Pancreas (tissue), 10 donors: Measurements from ENCODE around the gene GSE1. TPM values are rescaled to one million over a fixed set of nuclear protein-coding genes. Genes with fewer than 3 reads are reported as not detected.

Experiments
- ATAC-seq, 4 donors: fragments of 200-7000 bp; cut with Tn5 transposase; one replicate each; pipeline versions ENCODE4 v1.8.0 to v1.9.1; 2020; ENCODE audit warnings: mild to moderate bottlenecking in 4 of 4, moderate library complexity in 4 of 4
- DNase-seq, 6 donors: peaks; one replicate each; pipeline ENCODE4 v3.0.0-alpha.2; 2020
- FAIRE-seq: peaks from 2 replicates; lab custom pipeline; 2012; peaks lifted over from hg19 to GRCh38; lab: Jason Lieb, UNC
- H3K27ac ChIP-seq, 4 donors: fragments of 200-600 bp; sonication (generic); 1 replicate in 3 of 4; 2 replicates in 1 of 4; pipeline versions ENCODE4 v1.5.0 to v1.8.0; 2020
- H3K27me3 ChIP-seq, 4 donors: fragments of 200-600 bp; one replicate each; pipeline ENCODE4 v1.8.0; 2021
- H3K36me3 ChIP-seq, 3 donors: fragments of 200-600 bp; sonication (generic) in 1 of 3; one replicate each; pipeline versions ENCODE4 v1.5.0 to v1.8.0; 2020 to 2021
- H3K4me1 ChIP-seq, 3 donors: fragments of 200-600 bp; one replicate each; pipeline ENCODE4 v1.8.0; 2021
- H3K4me3 ChIP-seq, 4 donors: fragments of 200-600 bp; sonication (generic) in 2 of 4; one replicate each; pipeline versions ENCODE4 v1.5.0 to v1.8.0; 2020 to 2021
- H3K9me3 ChIP-seq, 4 donors: fragments of 200-600 bp; one replicate each; pipeline ENCODE4 v1.8.0; 2021
- WGBS, 2 donors: extraction: QIAGEN DNeasy Blood & Tissue Kit; methylation state at CpG; one replicate each; pipeline ENCODE4 v1.1.7; 2013; 5-methylcytosine and 5-hydroxymethylcytosine counted together
- intact Hi-C, 3 donors: fragments of 100-400 bp; cut with DNase I; formaldehyde crosslinking; loops; one replicate each; pipeline versions ENCODE4 v1.11.1 to v1.14.2; 2022
- polyA plus RNA-seq, 2 donors: library from polyadenylated mRNA; stranded (reverse); fragments of 200-250 nt; gene quantifications; one replicate each; pipeline ENCODE4 v1.2.3, GENCODE V29; 2013
- total RNA-seq, 6 donors: library from RNA; stranded (reverse); fragmentation: NEBNext Ultra II Directional in 4 of 6; extraction: Animal tissue kit (Norgen Biotek cat#: 25700) in 4 of 6; gene quantifications; one replicate each; pipeline versions ENCODE4 v1.2.1 to v1.2.4, GENCODE V29; 2021 to 2023
- TF ChIP-seq, protein P1 (sequence below), 4 donors: fragments of 200-600 bp; sonication (generic) in 3 of 4; IDR thresholded peaks; one replicate each; pipeline versions ENCODE4 v1.5.0 to v1.8.0; 2021; ENCODE audit warnings: antibody characterized with exemption in 4 of 4
- donor health status: healthy with polysubstance abuse.
- donor health status: DM: no; HTN: no; CAD: no; lungs with moderate emphysema.
- donor health status: DM: no; HTN: no; CAD: no.
- donor health status: control.
- donor health status: control.
- donor health status: Bipolar disorder and iron deficiency.
- donor health status: DM: yes; HTN: yes; CAD: no.
- donor health status: DM: no; HTN: no; CAD: no.
- donor health status: DM: no; HTN: no; CAD: no.
- donor health status: DM: yes; HTN: yes; CAD: no.

The GSE1 gene
- total and polyA plus RNA-seq, 8 donors: 32.0 to 61.5 (median 41.9) TPM

DNA sequence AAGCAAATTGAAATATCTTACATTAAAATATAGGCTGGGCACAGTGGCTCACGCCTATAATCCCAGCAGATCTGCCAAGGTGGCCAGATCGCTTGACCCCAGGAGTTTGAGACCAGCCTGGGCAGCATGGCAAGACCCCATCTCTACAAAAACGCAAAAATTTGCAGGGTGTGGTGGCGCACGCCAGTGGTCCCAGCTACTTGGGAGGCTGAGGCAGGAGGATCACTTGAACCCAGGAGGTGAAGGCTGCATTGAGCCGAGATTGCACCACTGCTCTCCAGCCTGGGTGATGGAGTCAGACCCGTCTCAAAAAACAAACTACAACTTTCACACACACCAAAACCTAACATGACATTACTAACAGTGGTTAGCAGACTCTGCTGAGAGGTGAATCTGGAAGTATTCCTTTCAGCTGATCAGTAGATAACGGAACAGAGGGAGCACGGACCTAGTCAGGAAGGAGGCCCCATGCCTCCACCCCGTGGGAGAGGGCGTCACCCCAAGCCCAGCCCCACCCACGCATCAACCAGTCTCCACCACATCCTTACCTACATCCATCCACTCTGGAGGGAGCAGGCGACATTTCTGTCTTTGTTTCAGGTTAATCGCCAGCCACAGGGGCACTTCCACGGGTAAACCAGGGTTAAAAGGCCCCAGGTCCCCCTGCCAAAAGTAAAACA lies 73.9 kb downstream of the GSE1 start:
- ATAC-seq (no peak), FAIRE-seq (no peak), DNase-seq (peak in 1 of 6 donors; percentile 20)
- TF ChIP-seq, protein P1, sequence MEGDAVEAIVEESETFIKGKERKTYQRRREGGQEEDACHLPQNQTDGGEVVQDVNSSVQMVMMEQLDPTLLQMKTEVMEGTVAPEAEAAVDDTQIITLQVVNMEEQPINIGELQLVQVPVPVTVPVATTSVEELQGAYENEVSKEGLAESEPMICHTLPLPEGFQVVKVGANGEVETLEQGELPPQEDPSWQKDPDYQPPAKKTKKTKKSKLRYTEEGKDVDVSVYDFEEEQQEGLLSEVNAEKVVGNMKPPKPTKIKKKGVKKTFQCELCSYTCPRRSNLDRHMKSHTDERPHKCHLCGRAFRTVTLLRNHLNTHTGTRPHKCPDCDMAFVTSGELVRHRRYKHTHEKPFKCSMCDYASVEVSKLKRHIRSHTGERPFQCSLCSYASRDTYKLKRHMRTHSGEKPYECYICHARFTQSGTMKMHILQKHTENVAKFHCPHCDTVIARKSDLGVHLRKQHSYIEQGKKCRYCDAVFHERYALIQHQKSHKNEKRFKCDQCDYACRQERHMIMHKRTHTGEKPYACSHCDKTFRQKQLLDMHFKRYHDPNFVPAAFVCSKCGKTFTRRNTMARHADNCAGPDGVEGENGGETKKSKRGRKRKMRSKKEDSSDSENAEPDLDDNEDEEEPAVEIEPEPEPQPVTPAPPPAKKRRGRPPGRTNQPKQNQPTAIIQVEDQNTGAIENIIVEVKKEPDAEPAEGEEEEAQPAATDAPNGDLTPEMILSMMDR (IDR thresholded peaks at IDR 0.05): no peak
- Histone ChIP-seq H3K9me3 (no peaks in the 10 kb centered on the region), H3K27ac (no peak overlapping the region), H3K36me3 (no peaks in the 10 kb centered on the region), H3K27me3 (no peaks in the 10 kb centered on the region), H3K4me1 (peaks cover 5 to 7% (median 7%) of the 10 kb centered on the region in 3 donors), H3K4me3 (no peak overlapping the region)
- 87 to 88% methylated on average over 15 of the region's 15 CpGs for WGBS, 2 donors
- intact Hi-C loops: no loop called here

DNA sequence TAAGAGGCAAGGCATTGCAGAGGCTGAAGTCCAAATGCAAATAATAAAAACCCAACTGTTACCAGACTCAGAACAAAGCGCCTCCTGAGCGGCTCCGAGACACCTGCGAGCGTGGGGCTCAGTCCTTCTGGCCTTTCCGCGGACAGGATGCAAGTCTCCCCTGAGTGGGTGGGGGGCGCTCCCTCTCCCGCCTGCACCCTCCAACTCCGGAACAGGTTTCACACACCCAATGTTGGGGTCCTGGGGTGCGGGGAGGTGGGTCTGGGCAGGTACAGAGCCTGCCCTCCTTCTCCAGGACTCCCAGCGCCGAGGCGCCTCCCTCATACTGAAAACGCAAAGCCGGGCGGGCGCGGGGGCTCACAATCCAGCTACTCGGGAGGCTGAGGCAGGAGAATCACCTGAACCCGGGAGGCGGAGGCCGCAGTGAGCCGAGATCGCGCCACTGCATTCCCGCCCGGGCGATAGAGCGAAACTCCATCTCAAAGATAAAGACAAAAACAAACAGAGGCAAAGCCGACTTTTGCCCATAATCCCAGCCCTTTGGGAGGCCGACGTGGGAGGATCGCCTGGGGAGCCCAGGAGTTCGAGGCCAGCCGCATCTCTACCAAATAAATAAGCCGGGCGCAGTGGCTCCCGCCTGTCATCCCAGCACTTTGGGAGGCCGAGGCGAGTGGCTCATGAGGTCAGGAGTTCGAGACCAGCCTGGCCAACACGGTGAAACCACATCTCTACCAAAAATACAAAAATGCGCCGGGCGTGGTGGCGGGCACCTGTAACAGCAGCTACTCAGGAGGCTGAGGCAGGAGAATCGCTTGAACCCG lies 74.7 kb downstream of the GSE1 start:
- intact Hi-C loops: no loop called here
- TF ChIP-seq, protein P1 (IDR thresholded peaks at IDR 0.05): no peak
- H3K4me1 ChIP-seq: peaks cover 5 to 7% (median 7%) of the 10 kb centered on the region in 3 donors
- FAIRE-seq: no peak
- no peak overlapping the region for H3K27ac ChIP-seq
- no peak for ATAC-seq
- no peaks in the 10 kb centered on the region for H3K27me3 ChIP-seq
- H3K4me3 ChIP-seq: peak overlapping the region in 2 of 4 donors; percentile 45 to 74
- H3K36me3 ChIP-seq: no peaks in the 10 kb centered on the region
- DNase-seq: peak in 1 of 6 donors; percentile 68
- 71 to 72% methylated on average over 49 of the region's 49 CpGs for WGBS, 2 donors
- H3K9me3 ChIP-seq: no peaks in the 10 kb centered on the region

DNA sequence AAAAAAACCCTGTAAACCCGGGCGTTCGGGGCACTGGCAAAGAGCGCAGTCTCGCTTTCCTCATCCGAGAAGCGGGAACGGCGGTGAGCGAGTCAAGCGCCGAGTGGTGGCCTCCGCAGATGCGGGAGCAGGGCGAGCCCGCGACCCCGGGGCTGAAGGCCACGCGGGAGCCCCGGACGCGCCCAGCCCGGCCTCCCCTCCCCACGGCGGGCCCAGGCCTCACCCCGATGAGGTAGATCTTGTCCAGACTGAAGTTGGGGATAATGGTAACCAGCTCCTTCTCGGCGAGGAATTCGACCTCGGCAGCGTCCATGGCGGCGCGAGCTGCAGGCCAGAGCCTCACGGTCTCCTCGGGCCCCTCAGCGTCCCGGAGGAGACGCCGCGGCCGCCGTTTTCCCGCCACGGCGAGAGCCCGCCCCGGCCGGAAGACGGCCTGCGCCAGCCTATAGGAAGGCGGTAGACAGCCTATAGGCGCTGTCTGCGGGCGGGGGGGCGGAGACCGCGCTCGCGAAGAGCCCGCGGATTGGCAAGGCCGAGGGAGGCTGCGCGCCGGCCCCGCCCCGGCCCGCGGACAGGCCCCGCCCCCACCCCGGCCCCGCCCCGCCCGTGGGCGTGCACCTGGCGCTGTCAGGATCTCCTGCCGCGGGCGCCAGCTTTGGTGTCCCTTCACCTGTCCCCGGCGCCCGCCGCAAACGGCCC lies 75.6 kb downstream of the GSE1 start, which contains the start of gene GINS2:
Gene GINS2, minus strand, starts transcription at position 369 of the 699 bp plus-strand sequence. Its CDS starts 56 bp downstream, at position 313.
- 2 to 3% methylated on average over 61 to 86 of the region's 86 CpGs for WGBS, 2 donors
- intact Hi-C loops: no loop called here
- Histone ChIP-seq H3K27me3 (no peaks in the 10 kb centered on the region), H3K4me1 (peaks cover 5 to 7% (median 7%) of the 10 kb centered on the region in 3 donors), H3K36me3 (no peaks in the 10 kb centered on the region), H3K4me3 (peak within 1 kb of the TSS; percentile 31 to 74 (median 44)), H3K27ac (no peak within 1 kb of the TSS), H3K9me3 (no peaks in the 10 kb centered on the region)
- DNase-seq: peak; percentile 90 to 97 (median 93)
- FAIRE-seq: no peak
- TF ChIP-seq, protein P1 (IDR thresholded peaks at IDR 0.05): no peak
- ATAC-seq: peak; percentile 98 to 99 (median 98)

DNA sequence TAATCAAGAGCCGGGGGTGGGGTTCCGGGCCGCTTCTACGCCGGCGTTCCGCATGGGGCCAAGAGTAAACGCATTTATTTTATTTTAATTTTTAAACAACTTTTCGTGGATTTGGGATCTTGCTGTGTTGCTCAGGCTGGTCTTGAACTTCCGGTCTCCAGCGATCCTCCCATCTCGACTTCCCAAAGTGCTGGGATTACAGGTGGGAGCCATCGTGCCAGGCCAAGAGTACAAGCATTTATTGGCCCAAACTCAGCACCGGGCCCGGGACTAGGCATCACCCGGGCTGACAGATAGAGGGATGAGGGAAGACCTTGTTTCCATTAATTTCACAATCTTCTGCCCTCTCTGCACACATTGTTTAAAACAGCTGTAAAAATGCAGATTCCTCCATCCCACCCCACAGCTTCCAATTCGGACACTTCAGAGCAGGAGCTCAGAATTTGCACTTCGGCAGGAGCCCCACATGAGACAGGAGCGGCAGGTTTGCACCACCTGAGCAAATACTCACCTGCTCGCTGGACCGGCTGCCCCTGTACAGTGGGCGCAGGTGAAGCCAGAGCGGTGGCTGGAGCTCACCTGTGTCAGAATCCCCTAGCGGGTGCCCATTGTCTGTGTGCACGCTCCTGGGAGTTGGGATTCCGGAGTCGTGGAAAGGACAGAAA lies 76.3 kb downstream of the GSE1 start:
- DNase-seq (peak in 2 of 6 donors; percentile 26 to 67), FAIRE-seq (no peak), ATAC-seq (peak; percentile 20 to 62 (median 46))
- Histone ChIP-seq H3K27me3 (no peaks in the 10 kb centered on the region), H3K27ac (no peak overlapping the region), H3K9me3 (no peaks in the 10 kb centered on the region), H3K4me1 (peaks cover 5 to 7% (median 7%) of the 10 kb centered on the region in 3 donors), H3K36me3 (no peaks in the 10 kb centered on the region), H3K4me3 (peak overlapping the region; percentile 31 to 74 (median 41))
- intact Hi-C loops: no loop called here
- TF ChIP-seq, protein P1 (IDR thresholded peaks at IDR 0.05): no peak
- WGBS, 2 donors: 9 to 10% methylated on average over 27 of the region's 27 CpGs
